Erythroblast (primary cell): Measurements from ENCODE around the gene VHLL.
A peak's percentile ranks its signal among the peaks of the same experiment; 100 is the strongest.
"Not testable (repeated sequence)": the region's sequence is repeated elsewhere in the genome, so short reads cannot be mapped to it uniquely, and the experiment has no call there.

ENCODE experiments used
- DNase-seq, 2 experiments: peaks; one replicate each; lab custom pipeline; 2025; lab: John Stamatoyannopoulos, UW
- GATA1 ChIP-seq: IDR thresholded peaks from 2 replicates; pipeline ENCODE4 v1.6.1; 2011; ENCODE audit warnings: low read depth, mild to moderate bottlenecking, control low read depth, low read length, moderate library complexity
- POLR2A ChIP-seq: IDR thresholded peaks from 2 replicates; pipeline ENCODE4 v1.6.1; 2011; ENCODE audit warnings: mild to moderate bottlenecking, low read length

Gene VHLL

DNA sequence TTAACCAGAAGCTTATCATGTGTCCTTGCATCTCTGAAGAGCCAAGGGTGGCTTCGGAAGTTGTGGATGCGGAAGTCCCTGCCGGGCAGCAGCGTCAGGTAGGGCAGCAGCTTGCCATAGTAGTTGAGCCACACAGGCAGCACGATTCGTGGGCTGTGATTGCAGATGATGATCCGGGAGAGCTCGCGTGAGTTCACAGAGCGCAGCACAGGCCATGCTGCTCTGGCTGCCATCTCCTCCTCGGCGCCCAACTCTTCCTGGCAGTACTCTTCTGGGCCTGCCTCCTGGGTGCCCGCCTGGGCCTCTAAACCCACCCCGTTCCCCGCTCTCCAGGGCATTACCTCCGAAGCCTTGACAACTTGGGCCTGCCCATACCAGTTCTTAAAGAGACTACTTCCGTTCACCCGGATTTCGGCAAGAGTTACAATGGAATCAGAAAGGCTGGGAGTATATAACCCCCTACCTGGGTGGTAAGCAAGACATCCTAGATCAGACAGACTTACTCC, at the start of gene VHLL:
TSS of gene VHLL (minus strand) at position 456 of the 506 bp plus-strand sequence. CDS start at position 338, 118 bp downstream.
- TF ChIP-seq GATA1 (no peak), POLR2A (no peak)

DNA sequence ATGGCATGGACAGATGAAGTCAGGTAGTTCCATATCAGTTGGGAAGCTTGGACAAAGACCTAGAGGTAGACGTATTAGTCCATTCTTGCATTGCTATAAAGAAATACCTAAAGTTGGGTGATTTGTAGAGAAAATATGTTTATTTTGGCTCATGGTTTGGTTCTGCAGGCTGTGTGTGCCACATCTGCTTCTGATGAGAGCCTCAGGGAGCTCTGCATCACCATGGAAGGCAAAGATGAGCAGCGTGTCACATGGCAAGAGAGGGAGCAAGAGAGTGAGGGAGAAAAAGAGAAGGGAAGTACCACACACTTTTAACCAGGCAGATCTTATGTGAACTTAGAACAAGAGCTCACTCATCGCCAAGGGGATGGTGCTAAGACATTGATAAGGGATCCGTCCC, 48.2 kb upstream of the VHLL start:
- no peak for DNase-seq
- TF ChIP-seq POLR2A: no peak
- TF ChIP-seq GATA1: no peak

More for the DNA sequence above, at the start of gene VHLL:
- DNase-seq: no peak

DNA sequence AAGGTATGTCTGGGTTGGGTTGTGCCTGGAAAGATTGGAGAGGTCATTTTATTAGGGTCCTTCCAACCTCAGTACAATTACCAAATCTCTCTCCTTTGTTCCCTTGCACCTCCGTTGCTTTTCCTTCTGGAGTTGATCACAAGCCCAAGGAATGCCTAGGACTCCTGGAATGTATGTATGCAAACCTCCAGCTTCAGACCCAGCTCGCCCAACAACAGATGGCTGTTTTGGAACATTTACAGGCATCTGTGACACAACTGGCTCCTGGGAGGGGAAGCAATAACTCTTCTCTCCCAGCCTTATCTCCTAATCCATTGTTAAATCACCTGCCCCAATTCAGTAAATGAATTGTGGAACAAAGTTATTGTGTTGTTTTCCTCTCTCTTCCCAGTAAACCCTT, 47.5 kb upstream of the VHLL start:
- no peak for DNase-seq
- no peak for TF ChIP-seq GATA1
- TF ChIP-seq POLR2A: no peak

DNA sequence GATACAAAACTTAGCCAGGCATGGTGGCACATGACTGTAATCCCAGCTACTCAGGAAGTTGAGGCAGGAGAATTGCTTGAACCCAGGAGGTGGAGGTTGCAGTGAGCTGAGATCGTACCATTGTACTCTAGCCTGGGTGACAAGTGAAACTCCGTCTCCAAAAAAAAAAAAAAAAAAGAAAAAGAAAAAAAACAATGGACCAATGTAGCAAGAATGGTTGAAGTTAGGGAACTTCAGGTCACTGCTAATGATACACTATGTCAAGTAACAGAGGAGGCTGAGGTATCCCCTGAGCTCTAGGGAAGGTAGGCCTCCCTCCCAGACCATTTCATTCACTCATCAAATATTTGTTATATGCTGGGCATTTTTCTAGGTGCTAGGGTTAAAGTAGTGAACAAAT, 46.9 kb upstream of the VHLL start:
- DNase-seq: not testable (repeated sequence)

DNA sequence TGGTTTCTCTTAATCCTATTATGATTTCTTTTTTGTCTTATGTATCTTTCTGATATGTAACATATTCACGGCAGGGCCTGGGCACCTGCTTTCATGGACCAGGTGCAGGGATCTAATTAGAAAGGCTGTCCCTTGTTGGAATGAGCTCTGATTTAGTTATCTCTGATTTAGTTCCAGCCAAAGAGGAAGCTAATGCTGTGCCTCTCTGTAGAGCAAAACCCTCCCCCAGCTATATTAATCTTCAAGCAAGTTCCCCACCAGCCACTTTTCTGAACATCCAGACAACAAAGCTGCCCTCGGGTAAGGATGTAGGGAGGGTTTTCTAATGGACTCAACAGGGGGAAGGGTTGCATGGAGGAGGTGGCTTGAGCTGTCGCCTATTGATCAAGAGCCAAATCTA, 45.3 kb upstream of the VHLL start:
- no peak for TF ChIP-seq POLR2A
- no peak for TF ChIP-seq GATA1
- no peak for DNase-seq

DNA sequence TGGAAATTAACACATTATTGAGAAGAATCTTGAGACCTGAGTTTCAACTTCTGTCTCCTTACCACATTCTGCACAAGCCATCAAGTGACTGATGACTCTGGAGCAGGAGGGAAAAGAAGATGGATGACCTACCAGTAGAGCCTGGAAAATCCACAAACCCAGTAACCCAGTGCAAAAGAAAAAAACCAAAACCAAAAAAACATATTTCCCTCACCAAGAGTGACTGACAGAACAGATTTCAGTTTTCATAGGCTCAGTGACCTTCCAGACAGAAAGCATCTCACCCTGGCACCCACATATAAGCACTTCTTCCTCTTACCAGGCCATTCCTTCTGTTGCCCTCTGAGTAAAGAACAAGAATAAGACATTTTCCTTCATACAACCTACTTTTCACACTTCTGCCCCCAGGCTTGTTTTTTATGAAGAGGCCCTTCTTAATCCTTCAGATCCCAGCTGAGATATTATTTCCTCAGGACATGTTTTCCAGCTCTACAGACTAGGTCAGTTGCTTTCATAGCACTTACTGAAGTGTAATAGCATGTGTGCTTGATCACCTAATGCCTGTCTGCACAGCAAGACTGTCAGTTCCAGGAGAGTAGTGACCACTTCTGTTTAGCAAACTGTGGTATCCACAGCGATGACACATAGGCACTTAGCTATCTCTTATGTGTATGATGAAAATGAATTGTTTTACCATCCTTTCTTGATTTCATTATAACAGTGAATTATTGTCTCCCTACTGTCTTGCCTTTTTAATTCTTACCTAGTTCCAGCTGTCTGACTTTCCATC, 43.3 kb upstream of the VHLL start:
- TF ChIP-seq POLR2A (no peak), GATA1 (no peak)
- no peak for DNase-seq

DNA sequence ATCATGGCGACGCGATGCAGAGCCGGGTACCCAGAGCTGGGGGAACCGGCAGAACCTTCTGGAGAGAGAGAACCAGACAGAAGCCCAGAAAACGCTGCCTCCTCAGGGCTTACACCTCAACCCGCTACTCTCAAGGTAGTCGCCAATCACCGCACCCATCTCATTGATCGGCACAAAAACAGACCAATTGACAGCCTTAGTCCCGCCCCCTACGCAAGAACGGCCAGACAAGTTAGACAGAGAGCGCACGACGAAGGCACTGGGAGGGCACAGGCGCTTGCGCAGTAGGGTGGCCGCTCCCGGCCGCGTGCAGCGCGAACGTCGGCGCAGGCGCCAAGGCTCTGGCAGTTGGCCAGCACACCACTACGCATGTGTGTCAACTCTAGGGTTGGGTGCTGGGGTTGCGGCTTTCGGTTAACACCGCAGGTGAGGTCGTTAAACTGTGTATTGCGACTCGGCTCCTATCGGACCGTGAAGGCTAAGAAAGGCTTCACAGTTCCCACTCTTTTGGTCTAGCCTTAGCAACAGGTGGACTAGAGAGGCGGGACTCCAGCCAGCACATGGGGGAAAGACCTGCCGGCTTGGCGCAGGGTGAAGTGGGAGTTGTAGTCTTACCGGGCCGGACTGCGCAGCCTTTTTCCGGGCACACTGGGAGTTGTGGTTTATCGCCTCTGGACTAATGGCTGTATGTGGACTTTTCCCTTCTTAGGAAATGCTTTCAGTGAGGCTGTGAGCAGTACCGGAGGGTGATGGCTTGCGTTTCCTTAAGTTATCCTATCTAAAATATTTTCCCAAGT, 39.3 kb upstream of the VHLL start, which contains the start of the genes CCT3 and TSACC:
TSS of gene CCT3 (minus strand) at position 113 of the 797 bp plus-strand sequence. CDS start at position 5, 108 bp downstream.
TSS of gene TSACC (plus strand) at position 347 of the 797 bp plus-strand sequence. CDS start 1,232 bp downstream, outside the sequence.
- peak; percentile 100 for DNase-seq
- TF ChIP-seq GATA1 (no peak), POLR2A (peak; percentile 94)

DNA sequence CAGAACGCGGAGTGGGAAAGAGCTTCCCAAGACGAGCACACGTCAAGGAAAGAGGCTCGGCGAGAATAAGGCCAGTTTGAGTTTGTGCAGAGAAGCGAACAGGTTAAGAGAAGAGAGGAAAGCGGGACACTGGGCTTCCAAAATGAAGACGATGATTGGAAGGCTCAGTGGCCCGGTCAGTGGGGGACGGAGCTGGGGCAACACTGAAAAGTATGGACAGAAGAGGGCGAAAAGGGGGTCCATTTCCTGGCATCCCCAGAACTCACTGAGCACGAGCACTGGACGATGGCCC, 38.7 kb upstream of the VHLL start:
- no peak for DNase-seq
- TF ChIP-seq GATA1 (no peak), POLR2A (no peak)

DNA sequence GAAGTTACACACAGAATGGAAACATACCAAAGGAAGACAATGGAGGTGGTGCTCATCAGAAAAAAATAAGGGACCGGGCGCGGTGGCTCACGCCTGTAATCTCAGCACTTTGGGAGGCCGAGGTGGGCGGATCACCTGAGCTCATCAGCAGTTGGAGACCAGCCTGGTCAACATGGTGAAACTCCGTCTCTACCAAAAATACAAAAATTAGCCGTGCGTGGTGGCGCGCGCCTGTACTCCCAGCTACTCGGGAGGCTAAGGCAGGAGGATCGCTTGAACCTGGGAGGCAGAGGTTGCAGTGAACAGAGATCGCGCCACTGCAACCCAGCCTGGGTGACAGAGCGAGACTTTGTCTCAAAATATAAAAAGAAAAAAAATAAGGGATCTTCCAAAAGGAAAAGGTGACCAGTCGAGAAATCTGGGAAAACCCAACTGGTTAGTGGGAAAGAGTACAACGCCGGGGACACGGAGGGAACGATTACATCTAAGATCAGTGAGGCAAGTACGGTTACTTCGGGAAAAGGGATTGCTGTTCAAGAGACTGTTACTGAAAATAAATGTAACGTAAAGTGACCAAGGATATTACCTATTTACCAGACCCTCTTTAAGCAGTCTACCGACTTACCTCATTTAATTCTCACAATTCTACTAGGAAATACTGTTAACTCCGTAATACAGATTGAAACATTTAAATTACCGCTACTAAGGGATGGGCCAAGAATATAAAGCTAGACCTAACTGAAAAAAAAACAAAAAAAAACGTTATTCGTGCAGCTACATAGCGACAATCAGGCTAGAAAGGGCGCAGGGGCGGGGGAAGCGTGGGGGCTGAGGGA, 38.2 kb upstream of the VHLL start:
- DNase-seq: no peak
- no peak for TF ChIP-seq POLR2A
- no peak for TF ChIP-seq GATA1

DNA sequence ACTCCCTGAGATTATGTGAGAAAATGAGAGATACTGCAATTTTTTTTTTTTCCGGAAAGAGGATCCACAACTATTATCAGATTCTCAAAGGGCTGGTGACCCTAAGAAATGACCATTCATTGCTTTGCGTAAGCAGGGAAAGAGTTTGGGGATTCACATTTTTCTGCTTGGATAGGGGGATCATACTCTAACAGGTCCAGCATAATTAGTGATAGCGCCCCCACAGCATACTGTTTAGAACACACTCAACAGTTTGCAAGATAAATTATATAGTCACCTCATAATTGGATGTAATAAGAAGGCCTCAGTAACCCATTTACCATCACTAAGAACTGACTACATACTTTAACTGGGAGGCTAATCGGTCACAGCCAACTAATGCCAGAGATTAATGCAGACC, 37.1 kb upstream of the VHLL start:
- TF ChIP-seq GATA1: no peak
- no peak for TF ChIP-seq POLR2A
- DNase-seq: peak; percentile 50 to 54

DNA sequence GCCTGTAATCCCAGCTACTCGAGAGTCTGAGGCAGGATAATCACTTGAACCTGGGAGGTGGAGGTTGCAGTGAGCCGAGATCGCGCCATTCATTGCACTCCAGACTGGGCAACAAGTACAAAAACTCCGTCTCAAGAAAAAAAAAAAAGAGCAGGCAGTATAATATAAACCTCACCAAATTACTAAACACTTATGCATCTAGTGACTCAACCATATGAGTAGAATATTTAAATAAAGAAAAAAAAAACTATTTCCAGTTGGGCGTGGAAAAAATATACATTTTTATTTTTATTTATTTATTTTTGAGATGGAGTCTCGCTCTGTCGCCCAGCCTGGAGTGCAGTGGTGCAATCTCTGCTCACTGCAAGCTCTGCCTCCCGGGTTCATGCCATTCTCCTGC, 24.1 kb upstream of the VHLL start:
- DNase-seq: not testable (repeated sequence)

DNA sequence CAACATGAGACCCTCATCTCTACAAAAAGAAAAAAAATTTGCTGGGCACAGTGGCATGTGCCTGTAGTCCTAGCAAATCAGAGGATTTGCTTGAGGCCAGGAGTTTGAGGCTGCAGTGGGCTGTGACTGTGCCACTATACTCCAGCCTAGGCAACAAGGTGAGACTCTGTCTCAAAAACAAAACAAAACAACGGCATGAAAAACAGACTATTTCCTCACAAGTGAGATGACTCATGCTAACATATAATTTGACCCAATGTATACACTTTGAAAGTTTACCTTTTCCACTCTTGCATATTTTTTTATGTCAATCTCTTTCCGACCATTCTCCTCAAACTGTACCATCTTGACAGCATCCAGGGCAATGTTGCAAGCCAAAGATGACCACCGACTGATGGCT, 21.5 kb upstream of the VHLL start:
- TF ChIP-seq POLR2A: no peak
- no peak for TF ChIP-seq GATA1
- no peak for DNase-seq

DNA sequence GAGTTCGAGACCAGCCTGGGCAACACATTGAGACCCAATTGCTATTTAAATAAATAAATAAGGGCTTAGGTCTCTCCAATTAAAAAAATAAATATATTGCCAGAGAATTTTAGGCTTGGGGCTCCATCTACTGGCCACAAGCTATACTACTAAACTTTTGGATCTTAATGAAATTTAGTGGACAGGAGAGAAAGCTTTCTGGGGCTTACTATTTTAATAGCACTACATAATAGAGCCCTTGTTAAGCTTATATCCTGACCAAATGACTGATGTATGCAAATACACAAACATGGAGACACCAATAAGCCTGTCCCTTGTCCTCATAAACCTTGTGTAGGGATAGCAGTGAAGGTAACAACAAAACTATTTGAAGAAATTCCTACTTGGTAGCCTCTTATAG, 20.6 kb upstream of the VHLL start:
- peak; percentile 31 to 68 for DNase-seq
- TF ChIP-seq POLR2A (no peak), GATA1 (no peak)
